GM19324 (cell line): Measurements from ENCODE around the gene BCAM.
"Not testable (repeated sequence)": the region's sequence is repeated elsewhere in the genome, so short reads cannot be mapped to it uniquely, and the experiment has no call there.

Source experiments
- ATAC-seq: cut with Tn5 transposase; IDR thresholded peaks from one replicate; pipeline ENCODE4 v1.9.1; 2021; ENCODE audit warnings: mild to moderate bottlenecking, moderate library complexity; ENCODE audit not compliant: unreplicated experiment, low FRiP score

BCAM gene

DNA sequence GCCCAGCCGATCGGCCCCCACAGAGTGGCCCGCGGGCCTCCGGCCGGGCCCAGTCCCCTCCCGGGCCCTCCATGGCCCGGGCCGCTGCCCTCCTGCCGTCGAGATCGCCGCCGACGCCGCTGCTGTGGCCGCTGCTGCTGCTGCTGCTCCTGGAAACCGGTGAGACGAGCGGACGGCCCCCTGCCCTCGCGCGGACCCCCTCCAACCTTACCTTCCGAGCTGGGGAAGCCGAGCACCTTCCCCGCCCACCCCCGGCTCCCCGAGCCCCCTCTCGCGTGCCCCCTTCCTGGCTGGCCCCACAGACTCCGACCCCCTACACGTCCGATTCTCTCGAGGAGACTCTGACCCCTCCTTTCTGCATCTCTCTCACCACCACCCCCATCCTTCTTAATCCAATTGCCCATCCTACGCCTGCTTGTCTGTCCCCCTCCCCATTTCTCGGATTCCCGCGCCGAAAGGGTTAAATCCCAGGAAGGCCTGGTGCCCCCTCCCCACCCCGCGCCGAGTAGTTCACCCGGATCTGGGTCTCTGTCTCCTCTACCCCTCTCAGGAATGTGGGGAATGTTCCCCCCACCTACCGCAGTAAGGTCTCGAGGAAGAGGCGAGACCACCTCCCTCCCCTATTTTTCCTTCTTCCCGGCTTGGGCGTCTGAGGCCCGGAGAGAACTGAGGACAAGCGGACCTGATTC, 37.7 kb downstream of the BCAM start:
- no peak for ATAC-seq

DNA sequence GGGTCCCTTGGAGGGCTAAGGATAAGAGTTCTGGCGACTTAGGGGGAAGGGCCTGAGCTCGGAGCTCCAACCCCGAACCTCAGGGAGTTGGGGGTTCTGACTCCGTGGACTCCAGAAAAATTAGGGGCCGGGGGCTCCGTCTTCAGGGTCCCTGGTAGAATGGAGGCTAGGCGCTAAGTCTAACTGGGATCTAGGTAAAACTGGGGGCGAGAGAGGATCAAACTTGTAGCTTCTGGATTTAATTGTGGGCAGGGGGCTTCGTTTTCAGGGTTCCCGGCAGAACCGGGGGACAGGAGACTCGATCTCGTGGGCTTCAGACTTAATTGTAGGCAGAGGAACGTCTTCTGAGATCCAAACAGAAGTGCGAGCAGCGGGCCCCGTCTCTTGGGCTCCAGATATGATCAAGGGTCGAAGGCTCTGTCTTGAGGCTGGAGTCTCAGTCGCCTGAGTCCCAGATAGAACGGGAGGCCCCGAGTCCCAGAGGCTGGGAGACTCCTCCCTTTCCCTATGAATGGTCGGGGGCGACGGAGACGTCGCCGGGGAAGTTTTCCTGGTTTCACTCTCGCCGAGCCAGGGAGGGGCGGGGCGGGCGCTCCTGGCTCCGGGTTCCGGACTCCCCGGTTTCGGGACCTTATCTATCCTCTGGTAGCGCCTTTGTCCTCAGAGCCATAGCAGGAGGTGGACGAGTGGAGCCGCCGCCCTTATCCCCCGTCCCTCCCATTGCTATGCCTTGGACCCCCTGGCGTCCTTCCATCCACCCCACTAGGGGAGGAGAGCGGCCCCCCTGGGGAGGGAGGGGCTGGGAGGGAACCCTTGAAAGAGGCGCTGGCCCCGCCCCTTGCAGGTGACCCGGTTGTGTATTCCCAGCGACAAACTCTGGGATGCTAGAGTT, 38.5 kb downstream of the BCAM start:
- no peak for ATAC-seq

DNA sequence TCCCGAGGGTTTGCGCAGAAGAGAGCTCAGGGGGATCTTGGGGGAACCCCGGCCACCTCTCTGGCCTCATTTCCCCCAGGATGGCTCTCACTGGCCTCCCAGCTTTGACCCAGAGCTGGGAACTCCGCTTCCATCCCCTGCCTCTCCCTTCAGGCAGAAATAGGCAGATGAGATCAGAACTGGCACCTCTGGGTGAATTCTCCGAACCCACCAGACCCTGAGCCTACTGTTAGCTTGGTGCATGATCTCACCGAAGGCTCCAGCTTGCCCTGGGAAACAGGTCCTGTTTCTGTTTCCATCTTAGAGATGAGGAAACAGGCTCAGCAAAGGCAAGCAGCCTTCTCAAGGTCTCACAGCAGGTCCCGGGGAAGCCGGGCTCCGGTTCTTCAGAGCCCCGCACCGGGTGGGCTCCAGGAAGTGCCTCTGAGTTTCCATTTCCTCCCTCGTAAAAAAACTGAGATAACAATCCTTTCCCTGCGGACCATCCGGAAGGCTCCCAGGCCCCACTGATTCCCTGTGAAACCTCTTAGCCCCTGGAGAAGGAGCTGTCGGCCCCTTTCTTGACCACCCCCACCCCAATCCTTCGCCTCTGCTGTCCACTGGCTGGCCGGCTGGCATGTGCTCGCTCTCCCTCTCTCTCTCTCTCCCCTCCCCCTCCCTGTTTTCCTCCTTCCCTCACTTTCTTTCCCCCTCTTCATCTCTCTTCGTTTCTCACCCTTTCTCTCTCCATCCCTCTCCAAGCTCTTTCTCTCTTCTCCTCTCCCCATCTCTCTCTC, 39.3 kb downstream of the BCAM start:
- no peak for ATAC-seq

DNA sequence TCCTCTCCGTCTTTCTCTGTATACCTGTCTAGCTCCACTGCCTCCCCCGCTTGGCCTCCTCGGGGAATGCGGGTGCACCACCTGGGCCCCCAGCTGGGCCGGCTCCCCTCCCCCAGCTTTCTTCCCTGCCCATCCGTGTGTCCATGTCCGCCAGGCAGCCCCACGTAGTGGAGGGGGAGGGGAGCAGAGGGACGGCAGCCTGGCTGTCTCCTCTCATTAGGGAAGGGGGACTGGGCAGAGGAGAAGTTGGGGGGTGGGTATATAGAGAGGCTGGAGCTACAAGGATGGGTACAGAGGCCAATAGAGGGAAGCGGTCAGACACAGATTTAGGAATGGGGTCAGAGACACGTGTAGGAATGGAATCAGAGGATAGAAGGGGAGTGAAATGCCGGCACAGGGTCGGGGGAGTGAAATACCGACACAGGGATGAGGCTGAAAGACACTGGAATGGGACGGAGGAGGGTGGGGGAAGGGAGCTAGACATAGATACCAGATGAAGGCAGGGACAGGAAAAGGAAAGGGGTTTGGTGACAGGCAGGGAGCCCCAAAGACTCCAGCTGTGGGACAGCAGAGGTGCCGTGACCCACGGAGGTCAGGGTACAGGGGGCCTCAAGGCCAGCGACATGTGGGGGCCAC, 40.0 kb downstream of the BCAM start:
- ATAC-seq, result no peak

DNA sequence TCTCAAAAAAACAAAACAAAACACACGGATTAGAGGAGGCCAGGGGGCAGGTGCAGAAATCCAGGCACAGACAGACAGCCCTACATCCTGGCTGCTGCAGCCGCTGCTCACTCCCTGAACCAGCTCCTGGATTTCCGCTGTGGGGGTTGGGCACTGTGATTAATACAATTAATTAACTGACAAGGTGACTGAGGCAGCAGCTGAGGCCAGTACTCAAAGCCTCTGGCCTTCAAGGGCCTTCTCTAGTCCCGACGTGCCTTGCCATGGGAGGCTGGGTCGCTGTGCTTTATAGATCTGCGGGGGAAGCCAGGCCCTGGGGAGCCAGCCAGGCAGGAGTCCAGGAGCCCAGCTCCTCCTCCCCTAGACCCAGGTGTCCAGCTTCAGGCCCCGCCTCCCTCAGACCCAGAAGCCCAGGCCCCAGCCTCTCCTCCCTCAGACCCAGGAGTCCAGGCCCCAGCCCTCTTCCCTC, 41.8 kb downstream of the BCAM start:
- ATAC-seq, result no peak

DNA sequence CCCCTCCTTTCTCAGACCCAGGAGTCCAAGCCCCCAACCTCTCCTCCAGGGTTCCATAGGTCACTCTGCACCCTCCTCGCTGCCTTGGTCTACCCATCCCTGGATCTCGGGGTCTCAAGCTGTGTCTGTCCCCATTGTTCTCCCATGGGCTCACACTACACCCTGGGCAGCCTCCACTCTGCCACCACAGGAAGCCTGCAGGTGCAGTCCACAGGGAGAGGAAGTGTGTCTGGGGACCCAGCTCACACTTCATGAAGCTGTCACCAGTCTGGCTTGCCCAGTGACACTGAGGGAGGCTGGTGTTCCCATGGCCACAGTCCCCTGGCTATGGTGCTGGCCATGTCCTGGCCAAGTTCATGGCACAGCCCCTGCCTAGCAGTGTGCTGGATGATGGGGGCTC, 42.5 kb downstream of the BCAM start:
- ATAC-seq, result no peak

DNA sequence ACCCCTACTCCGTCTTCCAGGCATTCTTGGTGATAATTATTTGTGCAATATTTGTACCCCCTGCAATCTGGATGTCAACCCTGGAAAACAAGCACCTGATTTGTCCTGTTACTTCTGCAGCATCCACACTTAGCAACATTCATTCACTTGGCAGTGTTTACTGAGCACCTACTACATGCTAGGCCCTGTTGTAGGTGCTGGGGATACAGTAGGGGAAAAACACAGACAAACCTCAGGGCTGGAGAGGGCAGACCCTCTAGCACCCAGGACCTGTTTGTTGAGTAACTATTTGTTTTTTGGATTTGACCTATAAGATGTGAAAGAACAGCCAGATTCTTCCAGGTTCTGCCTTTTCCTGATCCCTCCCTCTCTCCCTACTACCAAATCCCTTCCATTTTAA, 46.7 kb downstream of the BCAM start:
- ATAC-seq, result no peak

DNA sequence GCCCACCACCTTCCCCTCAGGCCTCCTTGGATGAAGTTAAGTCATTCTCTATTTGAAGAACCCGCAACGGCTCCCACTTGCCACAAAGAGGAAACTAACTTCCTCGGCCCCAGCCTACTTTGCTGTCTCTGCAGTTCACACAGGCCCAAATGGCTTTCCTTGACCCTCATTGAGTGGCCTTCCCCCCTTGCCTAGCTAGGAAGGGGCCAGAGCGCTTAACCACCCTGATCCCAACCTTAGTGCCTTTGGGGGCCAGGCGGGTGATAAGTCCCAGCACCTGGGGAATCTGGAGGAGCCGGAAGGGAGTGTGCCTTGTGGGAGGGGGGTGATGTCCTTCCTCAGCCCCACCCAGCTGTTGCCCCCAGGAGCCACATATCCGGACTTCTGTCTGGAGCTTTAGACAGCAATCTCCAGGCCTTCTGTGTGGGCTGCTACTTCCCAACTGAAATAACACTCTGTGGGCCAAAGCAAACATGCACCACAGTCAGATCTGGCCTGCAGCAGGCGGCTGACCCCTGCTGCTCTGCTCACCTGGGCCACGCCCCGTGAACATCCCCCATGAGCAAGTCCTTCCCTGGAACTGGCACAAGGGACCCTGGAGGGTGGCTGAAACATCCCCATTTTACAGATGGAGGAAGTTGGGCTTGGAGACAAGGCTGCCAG, 47.6 kb downstream of the BCAM start:
- no peak for ATAC-seq

DNA sequence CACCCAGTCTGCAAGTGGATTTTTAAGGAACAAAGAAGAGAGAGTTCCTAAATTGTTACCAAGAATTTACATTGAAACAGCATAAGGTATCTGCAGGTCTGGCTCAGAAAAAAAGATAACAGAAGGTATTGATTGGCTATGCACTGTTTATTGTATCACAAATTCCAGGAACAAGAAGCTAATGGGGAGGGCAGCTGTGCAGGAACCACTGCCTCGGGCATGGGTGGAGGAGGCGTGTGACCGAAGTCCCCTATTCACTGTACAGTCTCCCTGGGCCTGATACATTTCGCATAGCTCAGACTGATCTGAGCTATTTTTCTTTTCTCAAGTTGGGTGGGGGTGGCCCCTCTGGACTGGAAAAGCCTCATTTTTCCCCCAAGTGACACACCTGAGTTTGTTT, 48.9 kb downstream of the BCAM start:
- no peak for ATAC-seq

DNA sequence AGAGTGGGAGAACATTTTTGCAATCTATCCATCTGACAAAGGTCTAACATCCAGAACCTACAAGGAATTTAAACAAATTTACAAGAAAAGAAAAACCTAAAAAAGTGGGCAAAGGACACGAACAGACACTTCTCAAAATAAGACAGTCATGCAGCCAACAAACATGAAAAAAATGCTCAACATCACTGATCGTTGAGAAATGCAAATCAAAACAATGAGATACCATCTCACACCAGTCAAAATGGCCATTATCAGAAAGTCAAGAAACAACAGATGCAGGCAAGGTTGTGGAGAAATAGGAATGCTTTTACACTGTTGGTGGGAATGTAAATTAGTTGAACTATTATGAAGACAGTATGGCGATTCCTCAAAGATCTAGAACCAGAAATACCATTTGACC, 52.7 kb downstream of the BCAM start:
- not testable (repeated sequence) for ATAC-seq

DNA sequence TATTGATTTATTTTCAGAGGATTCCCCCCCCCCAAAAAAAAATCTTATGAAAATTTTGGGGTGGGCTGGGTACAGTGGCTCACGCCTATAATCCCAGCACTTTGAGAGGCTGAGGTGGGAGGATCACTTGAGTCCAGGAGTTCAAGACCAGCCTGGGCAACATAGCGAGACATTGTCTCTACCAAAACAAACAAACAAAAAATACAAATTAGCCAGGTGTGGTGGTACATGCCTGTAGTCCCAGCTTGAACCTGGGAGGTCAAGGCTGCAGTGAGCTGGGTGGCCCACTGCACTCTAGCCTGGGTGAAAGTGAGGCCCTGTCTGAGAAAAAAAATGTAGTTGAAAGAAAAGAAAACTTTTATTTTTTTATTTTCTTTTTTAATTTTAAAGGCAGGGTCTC, 55.1 kb downstream of the BCAM start:
- ATAC-seq, result no peak

DNA sequence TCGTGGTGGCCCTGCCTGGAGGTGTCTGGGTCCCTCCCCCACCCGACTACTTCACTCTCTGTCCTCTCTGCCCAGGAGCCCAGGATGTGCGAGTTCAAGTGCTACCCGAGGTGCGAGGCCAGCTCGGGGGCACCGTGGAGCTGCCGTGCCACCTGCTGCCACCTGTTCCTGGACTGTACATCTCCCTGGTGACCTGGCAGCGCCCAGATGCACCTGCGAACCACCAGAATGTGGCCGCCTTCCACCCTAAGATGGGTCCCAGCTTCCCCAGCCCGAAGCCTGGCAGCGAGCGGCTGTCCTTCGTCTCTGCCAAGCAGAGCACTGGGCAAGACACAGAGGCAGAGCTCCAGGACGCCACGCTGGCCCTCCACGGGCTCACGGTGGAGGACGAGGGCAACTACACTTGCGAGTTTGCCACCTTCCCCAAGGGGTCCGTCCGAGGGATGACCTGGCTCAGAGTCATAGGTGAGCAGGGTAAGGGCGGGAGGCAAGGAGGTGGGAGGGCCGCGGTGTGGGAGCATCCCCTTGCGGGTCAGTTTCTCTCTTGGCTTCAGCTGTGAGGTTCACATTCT, 56.4 kb downstream of the BCAM start:
- ATAC-seq, result no peak

DNA sequence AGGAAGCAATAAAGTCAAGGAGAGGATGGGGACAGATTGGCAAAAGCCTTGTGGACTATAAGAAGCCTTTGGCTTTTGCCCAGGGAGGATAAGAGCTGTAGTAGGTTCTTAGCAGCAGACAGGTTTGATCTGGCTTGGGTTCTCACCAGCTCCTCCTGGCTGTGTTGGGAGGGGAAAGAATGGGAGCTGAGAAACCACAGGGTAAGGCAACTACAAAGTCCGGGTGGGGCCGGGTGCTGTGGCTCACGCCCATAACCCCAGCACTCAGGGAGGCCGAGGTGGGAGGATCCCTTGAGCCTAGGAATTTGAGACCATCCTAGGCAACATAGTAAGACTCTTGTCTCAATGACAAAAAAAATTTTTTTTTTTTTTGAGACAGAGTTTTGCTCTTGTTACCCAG, 57.8 kb downstream of the BCAM start:
- no peak for ATAC-seq

DNA sequence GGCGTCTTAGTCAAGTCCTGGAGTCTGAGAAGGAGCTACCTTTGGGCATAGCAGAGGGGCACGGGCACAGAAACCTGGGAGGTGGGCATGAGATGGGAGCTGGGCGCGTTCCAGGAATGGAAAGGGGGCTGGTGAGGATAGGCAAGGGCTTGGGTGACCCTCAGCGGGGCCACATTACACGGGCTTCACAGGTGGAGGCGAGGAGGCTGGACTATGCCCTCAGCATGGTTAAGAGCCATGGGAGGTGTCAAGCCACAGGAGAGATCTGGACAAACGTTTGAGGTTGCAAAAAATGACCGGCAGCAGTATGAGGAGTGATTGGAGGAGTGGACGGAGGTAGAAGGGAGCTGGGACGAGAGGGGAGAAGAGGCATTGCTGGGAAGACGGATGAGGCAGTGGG, 58.7 kb downstream of the BCAM start:
- no peak for ATAC-seq

DNA sequence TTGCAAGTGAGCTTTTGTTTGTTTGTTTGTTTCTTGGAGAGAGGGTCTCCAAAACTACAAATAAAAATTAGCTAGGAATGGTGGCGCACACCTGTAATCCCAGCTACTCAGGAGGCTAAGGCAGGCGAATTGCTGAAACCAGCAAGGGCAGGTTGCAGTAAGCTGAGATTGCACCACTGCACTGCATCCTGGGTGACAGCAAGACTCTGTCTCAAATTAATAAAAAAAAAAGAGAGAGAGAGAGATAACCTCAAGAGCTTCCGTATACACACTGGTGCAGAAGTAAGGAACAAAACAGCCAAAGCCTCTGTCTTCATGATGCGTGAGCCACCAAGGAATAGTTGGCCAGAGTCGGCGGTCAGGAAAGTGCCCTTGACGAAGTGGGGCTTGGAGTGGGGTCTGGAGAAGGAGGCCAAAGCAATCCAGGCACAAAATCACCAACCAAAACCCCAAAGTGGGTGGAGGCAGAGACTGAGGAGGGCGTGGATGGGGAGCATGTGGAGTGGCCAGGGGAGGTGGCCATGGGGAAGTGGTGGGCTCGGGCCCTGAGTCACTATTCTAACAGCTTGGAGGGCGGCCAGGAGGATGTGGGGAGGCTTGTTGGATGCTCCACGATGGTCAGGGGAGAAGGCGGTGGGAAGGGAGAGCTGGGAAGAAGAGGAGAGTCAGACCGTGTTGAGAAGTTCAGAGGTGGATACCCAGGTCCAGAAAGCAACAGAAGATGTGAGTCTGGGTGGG, 61.0 kb downstream of the BCAM start:
- ATAC-seq, result no peak
